NOMO-1 treated with DMSO at 0.1 percent for 48 hours (cell line): ENCODE results near the gene C6orf163.
"Not testable (repeated sequence)": the region's sequence is repeated elsewhere in the genome, so short reads cannot be mapped to it uniquely, and the experiment has no call there.

Experiments
- DNase-seq: peaks from one replicate; lab custom pipeline; 2025; ENCODE audit not compliant: unreplicated experiment; lab: John Stamatoyannopoulos, UW

The C6orf163 gene

GRCh38 chr6:87344731-87345130, at the start of gene C6orf163:
TSS of gene C6orf163 (plus strand) at chr6:87344813. CDS start at chr6:87345100, 287 bp downstream.
- no peak for DNase-seq

GRCh38 chr6:87297119-87297518, 47.5 kb upstream of the C6orf163 start:
- no peak for DNase-seq

GRCh38 chr6:87301277-87301676, 43.3 kb upstream of the C6orf163 start:
- not testable (repeated sequence) for DNase-seq

- DNase-seq: no peak
These were observed 35.6 kb upstream of the C6orf163 start for GRCh38 chr6:87308970-87309369.

GRCh38 chr6:87312860-87313259, 31.8 kb upstream of the C6orf163 start:
- no peak for DNase-seq

- DNase-seq: no peak
These were observed 29.5 kb upstream of the C6orf163 start for GRCh38 chr6:87315071-87315470.

GRCh38 chr6:87319271-87319987, 25.2 kb upstream of the C6orf163 start:
- DNase-seq: no peak

- DNase-seq: peak; percentile 70
These were observed 22.1 kb upstream of the C6orf163 start, which contains the start of gene SMIM8 for GRCh38 chr6:87322304-87323212. TSS of gene SMIM8 (plus strand) at chr6:87322588. CDS start at chr6:87337032, 14,444 bp downstream.

DNA sequence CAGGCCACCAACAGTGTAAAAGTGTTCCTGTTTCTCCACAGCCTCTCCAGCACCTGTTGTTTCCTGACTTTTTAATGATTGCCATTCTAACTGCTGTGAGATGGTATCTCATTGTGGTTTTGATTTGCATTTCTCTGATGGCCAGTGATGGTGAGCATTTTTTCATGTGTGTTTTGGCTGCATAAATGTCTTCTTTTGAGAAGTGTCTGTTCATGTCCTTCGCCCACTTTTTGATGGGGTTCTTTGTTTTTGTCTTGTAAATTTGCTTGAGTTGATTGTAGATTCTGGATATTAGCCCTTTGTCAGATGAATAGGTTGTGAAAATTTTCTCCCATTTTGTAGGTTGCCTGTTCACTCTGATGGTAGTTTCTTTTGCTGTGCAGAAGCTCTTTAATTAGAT, 20.7 kb upstream of the C6orf163 start:
- not testable (repeated sequence) for DNase-seq

DNA sequence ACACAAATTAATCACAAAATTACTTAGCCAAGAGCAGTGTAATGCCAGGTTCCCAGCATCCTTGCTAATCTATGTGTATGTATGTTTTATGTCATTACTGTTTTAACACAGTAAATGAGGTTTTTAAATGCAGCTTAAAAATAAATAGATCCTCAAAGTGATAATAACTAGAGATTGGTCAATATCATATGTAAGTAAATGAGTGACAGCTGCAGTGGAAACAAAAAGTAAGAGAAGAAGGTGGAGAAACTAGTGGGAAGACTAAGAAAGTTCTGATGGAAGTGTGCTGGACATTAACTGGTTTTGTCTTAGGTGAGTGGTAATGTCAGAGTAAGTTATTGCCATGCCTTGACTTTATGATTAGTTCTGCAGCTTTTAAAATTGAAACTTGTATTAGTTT, 13.7 kb upstream of the C6orf163 start:
- no peak for DNase-seq

- DNase-seq: no peak
These were observed 11.6 kb upstream of the C6orf163 start for GRCh38 chr6:87333033-87333432.

DNA sequence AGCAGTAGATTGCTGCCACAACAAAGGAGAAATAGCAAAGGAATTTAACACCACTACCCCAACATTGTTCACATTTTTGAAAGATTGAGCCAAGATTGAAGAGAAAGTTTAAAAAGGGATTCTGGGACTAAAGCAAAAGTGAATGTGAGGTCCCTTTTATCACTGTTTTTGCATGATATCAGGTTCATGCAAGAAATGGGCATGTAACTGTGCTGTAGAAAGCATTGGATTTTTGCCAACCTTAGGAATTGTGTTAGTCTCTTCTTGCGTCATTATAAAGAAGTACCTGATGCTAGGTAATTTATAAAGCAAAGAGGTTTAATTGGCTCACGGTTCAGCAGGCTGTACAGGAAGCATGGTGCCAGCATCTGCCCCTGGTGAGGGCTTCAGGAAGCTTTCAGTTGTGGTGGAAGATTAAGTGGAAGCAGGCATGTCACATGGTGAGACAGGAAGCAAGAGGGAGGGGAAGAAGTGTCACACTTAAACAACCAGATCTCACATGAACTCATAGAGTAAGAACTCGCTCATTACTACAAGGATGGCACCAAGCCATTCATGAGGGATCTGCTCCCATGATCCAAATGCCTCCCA, 10.9 kb upstream of the C6orf163 start:
- DNase-seq: no peak

DNA sequence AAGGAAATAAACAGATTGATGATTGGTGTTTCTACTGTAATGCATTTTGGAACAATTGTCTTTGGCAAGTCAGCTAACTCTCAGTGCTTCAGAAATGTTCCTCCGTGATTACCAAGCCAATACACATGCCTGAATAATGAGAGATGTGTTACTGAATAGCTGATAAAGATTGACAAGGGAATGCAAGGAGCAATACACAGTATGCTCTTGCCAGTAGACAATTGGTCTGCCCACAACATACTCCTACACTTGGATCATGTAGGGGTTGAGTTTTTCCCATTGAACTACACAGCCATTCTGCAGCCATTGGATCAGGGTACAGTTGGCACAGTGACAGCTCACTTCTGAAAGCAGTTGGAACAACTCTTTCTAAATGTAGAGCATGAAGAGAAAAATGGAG, 9.9 kb upstream of the C6orf163 start:
- DNase-seq: no peak

- no peak for DNase-seq
These were observed 8.2 kb upstream of the C6orf163 start for GRCh38 chr6:87336367-87336766.

DNA sequence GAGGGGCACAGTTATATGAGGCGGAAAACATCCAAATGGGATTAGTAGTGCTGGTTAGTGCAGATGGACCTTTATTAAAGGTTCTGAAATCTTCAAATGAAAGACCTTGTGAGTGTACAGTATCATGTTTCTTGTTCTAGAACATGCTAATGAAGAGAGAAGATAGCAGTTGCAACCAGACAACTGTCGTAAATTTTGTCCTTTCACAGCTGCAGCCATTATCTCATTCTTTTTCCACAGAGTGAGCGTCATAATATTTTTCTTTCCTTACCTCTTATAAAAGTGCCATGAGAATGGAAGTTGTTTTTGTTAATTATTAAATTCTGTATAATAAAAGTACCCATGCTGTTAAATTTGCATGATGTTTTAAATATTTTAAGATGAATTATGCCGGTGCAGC, 4.4 kb upstream of the C6orf163 start:
- no peak for DNase-seq

DNA sequence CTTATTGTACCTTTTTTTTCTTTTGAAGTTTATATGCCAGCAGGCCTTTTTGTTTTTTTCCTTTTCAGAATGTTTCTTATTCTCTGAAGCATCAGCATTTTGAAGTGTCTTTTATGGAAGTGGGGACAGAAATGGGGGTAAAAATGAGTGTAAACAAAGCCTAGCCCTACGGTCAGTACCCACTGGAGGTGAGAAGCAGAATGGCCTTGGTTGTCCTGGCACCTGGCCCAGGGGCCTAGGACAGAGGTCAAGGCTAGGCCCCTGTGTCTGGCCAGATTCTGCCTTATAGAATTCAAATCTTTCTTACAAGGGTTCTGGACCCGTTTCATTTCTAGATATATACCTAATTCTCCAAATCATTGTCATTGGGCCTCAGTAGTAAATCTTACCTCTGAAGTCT, 3.5 kb upstream of the C6orf163 start:
- DNase-seq: no peak

DNA sequence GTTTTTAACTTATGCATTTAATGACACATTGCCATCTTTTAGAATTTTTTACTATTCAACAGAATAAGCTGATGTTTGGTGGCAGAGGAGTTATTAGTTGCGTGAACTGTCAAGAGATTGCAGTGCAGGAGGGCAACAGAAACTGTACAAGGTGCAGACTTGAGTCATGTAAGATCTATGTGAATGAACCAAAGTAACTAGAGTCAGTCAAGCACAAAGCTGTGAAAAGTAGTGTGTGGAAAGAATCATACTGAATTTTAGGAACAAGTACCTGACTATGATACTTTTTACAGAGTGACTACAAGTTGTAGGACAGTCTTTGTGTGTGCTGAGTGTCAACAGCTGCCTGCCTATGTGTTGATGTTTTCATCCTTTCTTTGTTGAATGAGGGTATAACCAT, 2.7 kb upstream of the C6orf163 start:
- no peak for DNase-seq

DNA sequence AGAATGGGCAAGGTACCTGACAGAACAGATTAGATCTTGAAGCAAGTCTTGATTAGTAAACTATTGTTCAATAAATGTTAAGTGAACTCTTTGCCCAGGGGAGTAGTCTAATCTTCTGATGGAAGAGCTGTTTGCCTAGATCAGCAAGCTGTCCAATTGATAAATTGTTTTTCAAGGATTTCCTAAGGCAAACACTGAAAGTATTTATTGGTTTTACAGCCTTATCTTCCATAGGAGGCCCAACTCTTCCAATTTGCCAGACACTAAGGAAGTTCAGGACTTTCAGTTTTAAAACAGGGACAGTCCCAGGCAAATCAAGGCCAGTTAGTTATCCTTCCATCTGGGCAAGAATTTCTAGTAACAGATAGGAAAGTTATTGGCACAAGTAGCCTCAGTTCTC, 1.8 kb upstream of the C6orf163 start:
- DNase-seq: no peak

GRCh38 chr6:87346700-87347099, 2.1 kb downstream of the C6orf163 start:
- no peak for DNase-seq

GRCh38 chr6:87349896-87350295, 5.3 kb downstream of the C6orf163 start:
- DNase-seq: no peak

GRCh38 chr6:87350516-87350915, 5.9 kb downstream of the C6orf163 start:
- DNase-seq: no peak

DNA sequence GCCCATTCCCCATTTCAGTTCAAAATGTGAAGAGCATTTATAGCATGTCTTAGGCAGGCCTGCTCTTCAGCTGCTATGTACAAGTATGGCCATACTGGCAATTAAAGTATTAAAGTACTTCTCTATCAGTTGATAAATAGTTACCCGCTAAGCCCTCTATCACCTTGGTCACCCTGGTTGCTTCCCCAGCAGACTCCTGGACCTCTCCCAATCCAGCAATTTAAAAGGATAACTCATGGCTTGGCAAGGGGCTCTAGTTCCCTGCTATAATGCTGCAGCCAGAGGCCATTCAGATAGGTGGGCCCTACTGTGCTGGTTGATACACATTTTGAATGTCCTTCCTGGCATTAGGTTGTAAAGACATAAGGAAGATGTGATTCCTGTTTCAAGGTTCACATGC, 7.0 kb downstream of the C6orf163 start:
- no peak for DNase-seq
